ENCODE data around the gene ASF1B.
A peak's percentile ranks its signal among the peaks of the same experiment; 100 is the strongest.
"Not testable (repeated sequence)": the region's sequence is repeated elsewhere in the genome, so short reads cannot be mapped to it uniquely, and the experiment has no call there.

The ASF1B gene

DNA sequence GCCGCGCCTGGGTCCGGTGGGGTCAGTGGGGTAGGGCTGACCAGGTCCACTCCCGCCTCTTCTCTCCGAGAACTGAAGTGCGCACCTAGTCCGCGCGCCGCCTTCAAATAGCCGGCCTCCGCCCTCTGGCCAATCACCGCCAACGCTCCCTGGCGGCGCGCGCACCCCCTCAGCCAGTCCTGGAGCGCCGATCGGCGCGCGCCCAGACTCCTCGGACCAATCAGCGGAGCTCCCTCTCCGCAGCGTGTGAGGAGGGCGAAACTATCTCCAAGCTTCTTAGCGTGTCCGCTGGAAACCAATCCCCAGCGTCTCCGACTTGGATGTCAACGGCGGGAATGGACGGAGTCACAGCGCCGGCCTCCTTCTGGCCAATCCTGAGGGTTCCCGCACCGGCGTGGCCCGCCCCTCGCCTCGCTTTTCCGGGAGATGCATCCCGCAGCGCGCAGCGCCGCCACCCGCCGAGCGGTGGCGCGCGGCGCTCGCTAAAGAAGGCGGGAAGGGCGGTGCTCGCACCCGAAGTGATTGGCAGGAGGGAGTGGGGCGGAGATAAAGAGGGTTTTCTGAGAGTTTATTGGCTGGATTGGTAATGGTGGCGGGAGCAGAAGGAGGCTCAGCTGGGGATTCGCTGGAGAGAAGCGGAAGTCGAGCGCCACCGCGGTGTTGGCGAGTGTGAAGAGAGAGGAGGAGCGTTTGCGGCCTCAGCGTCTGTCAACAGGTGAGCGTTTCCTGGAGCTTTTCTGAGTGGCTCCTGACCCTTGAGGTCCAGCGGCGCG is at the start of gene ASF1B:
Gene ASF1B (minus strand): TSS at position 81 of the 773 bp plus-strand sequence. CDS start 133 bp downstream, outside the sequence.
- DNase-seq: peak; percentile 98

DNA sequence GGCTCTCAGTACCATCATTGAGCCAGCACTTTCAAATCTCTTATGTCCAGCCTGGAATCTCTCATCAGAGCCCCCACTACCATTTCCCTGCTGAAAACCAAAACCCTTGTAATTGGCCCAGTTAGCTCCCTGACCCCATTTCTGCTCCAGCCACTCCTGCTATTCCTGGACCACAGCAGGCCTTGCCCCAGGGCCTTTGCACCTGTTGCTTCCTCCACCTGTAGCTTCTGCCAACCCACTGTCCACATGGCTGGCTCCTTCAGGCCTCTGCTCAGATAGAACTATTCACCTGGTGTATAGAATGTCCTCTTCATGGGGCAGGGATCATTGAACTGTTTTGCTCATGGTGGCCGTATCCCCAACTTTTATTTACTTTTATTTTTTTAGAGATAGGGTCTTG is 49.3 kb upstream of the ASF1B start:
- DNase-seq: not testable (repeated sequence)

- no peak for DNase-seq
Measured at GRCh38 chr19:14185158-14185557, 48.8 kb upstream of the ASF1B start.

- no peak for DNase-seq
Measured at GRCh38 chr19:14183741-14184350, 47.5 kb upstream of the ASF1B start.

GRCh38 chr19:14182476-14182875 is 46.1 kb upstream of the ASF1B start:
- DNase-seq: no peak

DNA sequence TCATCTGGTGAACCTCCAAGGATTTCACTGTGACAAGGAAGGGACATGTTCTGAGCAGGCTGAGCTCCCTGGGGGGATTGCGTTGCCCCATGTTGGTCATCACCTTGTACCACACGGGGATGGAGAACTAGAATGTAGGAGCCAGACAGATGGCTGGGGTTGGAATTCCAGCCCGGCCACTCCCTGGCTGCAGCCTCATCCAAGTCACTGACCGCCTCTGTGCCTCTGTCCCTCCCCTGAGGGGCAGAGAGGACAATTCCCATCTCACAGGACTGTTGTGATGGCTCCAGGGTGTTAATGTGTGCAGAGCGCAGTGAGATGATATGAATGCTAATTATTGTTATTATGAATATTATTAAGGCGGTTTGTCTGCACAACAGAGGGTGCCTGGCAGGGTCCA is 45.5 kb upstream of the ASF1B start:
- no peak for DNase-seq

- not testable (repeated sequence) for DNase-seq
Measured at GRCh38 chr19:14181199-14181598, 44.8 kb upstream of the ASF1B start.

- no peak for DNase-seq
Measured at GRCh38 chr19:14177496-14178074, 41.2 kb upstream of the ASF1B start.

DNA sequence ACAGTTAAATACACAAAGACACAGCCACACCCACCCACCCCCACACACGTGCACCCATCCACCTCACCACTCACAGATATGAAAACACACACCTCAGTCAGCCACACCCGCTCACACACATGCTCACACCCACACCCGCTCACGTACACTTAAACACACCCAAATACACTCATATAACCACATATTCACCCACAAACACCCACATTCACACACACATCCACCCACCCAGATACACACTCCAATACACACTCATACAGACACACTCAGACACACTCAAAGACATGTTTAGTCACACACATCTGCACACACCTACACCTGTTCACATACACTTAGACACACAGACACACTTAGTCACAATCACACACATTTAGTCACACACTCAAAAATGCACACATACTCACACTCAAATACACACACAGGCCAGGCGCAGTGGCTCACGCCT is 39.0 kb upstream of the ASF1B start:
- DNase-seq: no peak

GRCh38 chr19:14174883-14175282 is 38.5 kb upstream of the ASF1B start:
- DNase-seq: no peak

GRCh38 chr19:14168993-14169392 is 32.6 kb upstream of the ASF1B start:
- no peak for DNase-seq

- no peak for DNase-seq
Measured at GRCh38 chr19:14168259-14168972, 32.0 kb upstream of the ASF1B start.

- DNase-seq: peak; percentile 16
Measured at GRCh38 chr19:14167576-14168138, 31.3 kb upstream of the ASF1B start.

GRCh38 chr19:14166999-14167575 is 30.7 kb upstream of the ASF1B start:
- no peak for DNase-seq

DNA sequence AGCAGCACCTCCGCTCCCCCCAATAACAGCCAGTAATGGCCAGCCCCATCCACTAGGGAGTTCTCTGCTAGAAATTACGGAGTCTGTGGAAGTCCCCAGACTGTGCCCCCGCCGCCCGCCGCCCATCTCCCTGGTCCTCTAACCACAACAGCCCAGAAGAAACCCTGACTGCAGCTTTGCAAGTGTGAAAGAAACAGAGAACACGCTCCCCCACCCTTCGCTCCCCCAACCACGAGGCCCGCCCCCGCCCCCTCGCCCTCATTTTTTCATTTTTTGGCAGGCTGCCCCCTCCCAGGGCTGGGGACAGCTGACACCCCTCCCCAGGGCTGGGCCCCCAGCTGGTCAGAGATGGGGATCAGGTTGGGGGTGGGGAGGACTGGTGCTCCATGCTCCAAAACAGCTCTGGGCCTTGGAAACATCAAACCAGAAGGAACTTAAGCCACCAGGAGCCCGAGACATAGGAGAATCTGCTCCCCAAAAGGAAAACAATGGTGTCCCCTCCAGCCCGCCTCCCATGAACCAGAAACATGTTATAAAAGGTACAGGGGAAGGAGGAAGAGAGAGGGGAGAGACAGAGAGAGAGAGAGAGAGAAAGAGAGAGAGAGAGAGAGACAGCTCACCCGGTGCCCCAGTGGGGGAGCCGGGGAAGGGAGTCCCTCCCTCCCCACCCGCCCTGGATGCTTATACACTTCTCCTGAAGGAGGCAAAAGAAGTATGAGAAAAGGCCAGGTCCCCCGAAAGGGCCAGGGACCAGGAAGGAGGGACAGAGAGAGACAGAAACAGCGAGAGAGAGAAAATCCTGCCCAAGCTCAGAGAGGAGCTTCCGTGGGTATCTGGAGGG is 29.8 kb upstream of the ASF1B start:
- no peak for DNase-seq

DNA sequence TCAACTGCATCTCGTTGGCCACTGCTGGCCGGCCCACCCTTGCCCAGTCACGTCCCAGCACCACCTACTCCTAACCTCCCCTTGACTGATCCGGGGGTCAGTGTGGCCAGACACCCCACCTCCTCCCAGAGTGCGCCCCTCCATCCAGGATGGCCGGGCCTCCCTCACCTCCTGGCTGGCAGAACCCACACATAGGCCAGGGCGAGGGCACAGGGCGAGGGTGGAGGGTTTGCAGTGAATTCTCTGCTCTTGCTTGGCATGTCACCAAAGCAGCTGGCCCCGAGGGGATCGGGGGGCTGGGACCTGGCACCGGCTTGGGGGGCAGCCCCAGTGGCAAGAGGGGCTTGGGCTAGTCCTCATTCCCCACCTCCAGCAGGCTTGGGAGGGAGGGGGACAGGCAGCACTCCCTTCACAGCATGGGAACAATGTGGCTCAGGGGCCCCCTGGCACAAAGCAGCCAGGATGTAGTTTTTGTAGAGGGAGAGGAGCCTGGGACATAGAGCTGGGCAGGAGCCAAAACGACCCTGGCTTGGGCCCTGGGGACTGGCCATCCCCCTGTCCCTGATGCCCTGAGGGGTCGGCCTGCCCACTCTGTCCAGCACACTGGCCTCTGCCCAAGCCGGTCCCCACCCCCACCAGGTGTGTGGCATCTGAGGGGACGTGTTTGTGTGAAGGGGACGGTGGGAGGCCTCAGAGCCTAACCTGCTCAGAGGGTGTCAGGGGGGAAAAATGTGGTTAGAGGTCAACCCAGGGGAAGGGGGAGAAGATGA is 28.5 kb upstream of the ASF1B start:
- no peak for DNase-seq

GRCh38 chr19:14164082-14164481 is 27.7 kb upstream of the ASF1B start:
- DNase-seq: no peak

- no peak for DNase-seq
Measured at GRCh38 chr19:14162871-14163297, 26.5 kb upstream of the ASF1B start.

- DNase-seq: no peak
Measured at GRCh38 chr19:14161305-14161704, 24.9 kb upstream of the ASF1B start.

- DNase-seq: no peak
Measured at GRCh38 chr19:14160017-14160703, 23.8 kb upstream of the ASF1B start.
